RPMI8226 (cell line): ENCODE measurements around the gene BLOC1S1.
"Not testable (repeated sequence)": the region's sequence is repeated elsewhere in the genome, so short reads cannot be mapped to it uniquely, and the experiment has no call there.

Source experiments
- DNase-seq: peaks from one replicate; pipeline ENCODE4 v3.0.0-alpha.2; 2015

The BLOC1S1 gene

GRCh38 chr12:55746174-55746912 is 30.5 kb downstream of the BLOC1S1 start:
- DNase-seq, result no peak

DNA sequence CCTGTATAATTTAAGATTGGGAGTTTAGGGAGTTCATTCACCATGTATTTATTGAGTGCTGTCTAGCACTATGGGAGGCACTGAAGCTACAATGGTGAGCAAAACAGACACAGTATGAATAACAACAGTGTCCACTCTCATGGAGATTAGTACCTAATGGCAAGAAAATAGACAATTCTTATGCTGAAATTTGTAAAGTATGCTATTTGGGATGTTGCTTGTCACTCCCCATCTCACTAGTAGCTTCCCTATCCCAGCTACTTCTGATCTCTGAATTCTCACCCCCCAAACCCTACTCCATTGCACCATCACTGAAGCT is 31.0 kb downstream of the BLOC1S1 start:
- no peak for DNase-seq

- no peak for DNase-seq
Measured at GRCh38 chr12:55748230-55748993, 32.6 kb downstream of the BLOC1S1 start.

GRCh38 chr12:55755246-55755645 is 39.4 kb downstream of the BLOC1S1 start:
- no peak for DNase-seq

GRCh38 chr12:55757701-55758100 is 41.9 kb downstream of the BLOC1S1 start:
- no peak for DNase-seq

- DNase-seq, result not testable (repeated sequence)
Measured at GRCh38 chr12:55758575-55758974, 42.7 kb downstream of the BLOC1S1 start.

- DNase-seq, result no peak
Measured at GRCh38 chr12:55760663-55761062, 44.8 kb downstream of the BLOC1S1 start.

GRCh38 chr12:55762646-55763045 is 46.8 kb downstream of the BLOC1S1 start:
- DNase-seq, result no peak

DNA sequence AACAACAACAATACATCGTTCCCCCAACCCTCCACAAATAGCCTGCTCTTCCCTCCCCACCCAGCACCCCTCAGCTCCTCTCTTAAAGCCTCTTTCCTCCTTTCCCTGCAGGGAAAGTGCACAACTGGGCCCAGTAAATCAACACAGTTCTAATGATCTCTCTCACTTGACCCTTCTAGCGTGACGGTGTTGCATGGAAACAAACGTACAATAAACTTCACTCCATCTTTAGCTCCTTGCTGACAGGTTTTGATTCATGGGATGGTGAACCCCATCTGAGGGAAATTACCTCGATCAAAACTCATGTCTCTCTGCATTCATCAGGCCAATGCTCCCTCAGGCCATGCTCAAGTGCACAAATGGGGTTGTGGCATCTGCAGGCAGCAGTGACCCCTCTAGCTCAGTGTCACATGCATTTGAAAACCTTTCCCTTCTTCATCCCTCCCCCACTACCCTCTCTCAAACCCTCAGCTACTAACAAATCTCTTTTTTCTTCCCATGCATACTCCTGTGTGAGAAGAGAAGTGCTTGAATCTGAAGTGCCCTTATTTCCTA is 50.0 kb downstream of the BLOC1S1 start:
- no peak for DNase-seq

GRCh38 chr12:55767156-55767555 is 51.3 kb downstream of the BLOC1S1 start:
- no peak for DNase-seq
